GM12878 (cell line): ENCODE measurements around the gene KDM2A. TPM values are rescaled to one million over a fixed set of nuclear protein-coding genes. Genes with fewer than 3 reads are reported as not detected.

Source experiments
- ATAC-seq: fragments of 200-7000 bp; cut with Tn5 transposase; 3 replicates; pipeline ENCODE4 v1.9.1; 2020; ENCODE audit warnings: mild to moderate bottlenecking, moderate library complexity
- BruUV-seq: library from RNA; stranded (reverse); fragments of 400-500 nt; replicated peaks from 2 replicates; lab custom pipeline; 2021; lab: Mats Ljungman, UMichigan
- CTCF ChIA-PET: fragments of 300-600 bp; sonication (Branson Sonifier 250); formaldehyde crosslinking; extraction: SDS; loops from one replicate; lab custom pipeline; 2021; ENCODE audit warnings: inconsistent platforms; lab: Yijun Ruan, JAX
- POLR2A ChIA-PET: fragments of 350-600 bp; formaldehyde crosslinking; extraction: SDS; loops from one replicate; lab custom pipeline; 2021; ENCODE audit warnings: inconsistent platforms; lab: Charles Lee
- RAD21 ChIA-PET: fragments of 300-600 bp; sonication (Branson Sonifier 250); formaldehyde crosslinking; loops from one replicate; lab custom pipeline; 2023; ENCODE audit warnings: antibody characterized with exemption; ENCODE audit not compliant: unreplicated experiment; lab: Charles Lee
- SMC1A ChIA-PET: fragments of 300-600 bp; sonication (Branson Sonifier 250); formaldehyde crosslinking; loops from one replicate; lab custom pipeline; 2023; ENCODE audit not compliant: unreplicated experiment, uncharacterized antibody; lab: Charles Lee
- DNase-seq: peaks from one replicate; pipeline ENCODE4 v3.0.0-alpha.2; 2011; ENCODE audit warnings: low read depth, low spot score
- FAIRE-seq: peaks from 3 replicates; lab custom pipeline; 2011; peaks lifted over from hg19 to GRCh38; lab: Jason Lieb, UNC
- H2AFZ ChIP-seq: 2 replicates; pipeline ENCODE4 v1.6.0; 2011; ENCODE audit warnings: low read depth, low read length, control low read depth; ENCODE audit not compliant: control insufficient read depth
- H3K27ac ChIP-seq: 2 replicates; pipeline ENCODE4 v1.5.1; 2011; ENCODE audit warnings: control low read depth; ENCODE audit not compliant: control insufficient read depth, insufficient read depth
- H3K27me3 ChIP-seq, 2 experiments: replicated peaks in 1 of 2; 2 replicates each; pipeline versions ENCODE4 v1.6.0 to v1.6.1; 2011; ENCODE audit warnings: low read length in 1 of 2; ENCODE audit not compliant: control insufficient read depth in 2 of 2, insufficient read depth in 2 of 2
- H3K36me3 ChIP-seq, 2 experiments: 2 replicates each; pipeline ENCODE4 v1.5.1; 2011; ENCODE audit warnings: low read length in 1 of 2; ENCODE audit not compliant: control insufficient read depth in 2 of 2, insufficient read depth in 2 of 2
- H3K4me1 ChIP-seq: 2 replicates; pipeline ENCODE4 v1.6.1; 2011; ENCODE audit warnings: mild to moderate bottlenecking, low read length, moderate library complexity, mixed read lengths; ENCODE audit not compliant: control insufficient read depth, insufficient read depth
- H3K4me2 ChIP-seq: 2 replicates; pipeline ENCODE4 v1.6.0; 2011; ENCODE audit warnings: control low read depth; ENCODE audit not compliant: control insufficient read depth, insufficient read depth
- H3K4me3 ChIP-seq: fragments of 200-600 bp; sonication (generic); 2 replicates; pipeline ENCODE4 v1.5.1; 2016
- H3K79me2 ChIP-seq: 2 replicates; pipeline ENCODE4 v1.6.0; 2011; ENCODE audit warnings: low read length; ENCODE audit not compliant: control insufficient read depth, insufficient read depth
- H3K9ac ChIP-seq: 2 replicates; pipeline ENCODE4 v1.8.0; 2011; ENCODE audit warnings: low read length, control low read depth, mixed read lengths; ENCODE audit not compliant: control insufficient read depth, insufficient read depth
- H3K9me3 ChIP-seq: replicated peaks from 3 replicates; pipeline ENCODE4 v1.5.1; 2011; ENCODE audit warnings: mild to moderate bottlenecking, low read length; ENCODE audit not compliant: control insufficient read depth, insufficient read depth
- H4K20me1 ChIP-seq: 2 replicates; pipeline ENCODE4 v1.6.0; 2011; ENCODE audit not compliant: control insufficient read depth, insufficient read depth
- ATF2 ChIP-seq: IDR thresholded peaks from 2 replicates; pipeline ENCODE4 v1.6.1; 2012; ENCODE audit warnings: low read length, inconsistent platforms
- CREB1 ChIP-seq: IDR thresholded peaks from 2 replicates; pipeline ENCODE4 v1.6.1; 2012; ENCODE audit warnings: low read depth, mild to moderate bottlenecking, inconsistent platforms
- EP300 ChIP-seq, 2 experiments: fragments of 150-350 bp in 1 of 2; IDR thresholded peaks; 2 replicates each; pipeline ENCODE4 v1.6.1; 2011 to 2012; ENCODE audit warnings: low read depth in 2 of 2, low read length in 2 of 2, borderline replicate concordance in 1 of 2, improper control_type of control experiment in 1 of 2, inconsistent platforms in 1 of 2; ENCODE audit not compliant: control insufficient read depth in 1 of 2
- NR2F1 ChIP-seq: fragments of 450-650 bp; conservative IDR thresholded peaks from 2 replicates; pipeline ENCODE4 v1.6.1; 2017; ENCODE audit warnings: mild to moderate bottlenecking
- SMC3 ChIP-seq: IDR thresholded peaks from 2 replicates; pipeline ENCODE4 v1.6.1; 2011; ENCODE audit warnings: low read length, improper control_type of control experiment, borderline replicate concordance
- TAF1 ChIP-seq: IDR thresholded peaks from 2 replicates; pipeline ENCODE4 v1.6.1; 2011; ENCODE audit warnings: mild to moderate bottlenecking, low read depth, low read length, borderline replicate concordance
- TCF3 ChIP-seq: IDR thresholded peaks from 2 replicates; pipeline ENCODE4 v1.6.1; 2012; ENCODE audit warnings: low read depth, mild to moderate bottlenecking, low read length, borderline replicate concordance; ENCODE audit not compliant: insufficient read depth
- WGBS: methylation state at CpG from one replicate; pipeline ENCODE4 v1.1.6; 2016; ENCODE audit warnings: low lambda C conversion rate; ENCODE audit not compliant: insufficient replicate concordance, insufficient coverage; ENCODE audit errors: missing lambda C conversion rate; 5-methylcytosine and 5-hydroxymethylcytosine counted together
- in situ Hi-C: fragments of 300-500 bp; cut with MboI; formaldehyde crosslinking; loops from 9 replicates; pipeline ENCODE4 v1.14.3; 2018; ENCODE audit warnings: mixed read lengths
- intact Hi-C: fragments of 100-400 bp; cut with micrococcal nuclease; formaldehyde crosslinking; loops from one replicate; pipeline ENCODE4 v1.14.2; 2022; ENCODE audit not compliant: unreplicated experiment
- polyA plus RNA-seq, 11 experiments: library from polyadenylated mRNA; depleted of rRNA in 4 of 11; unstranded in 6 of 11; stranded (reverse) in 5 of 11; fragments of >200 nt; fragmentation: Nextera tagmentation in 4 of 11; fragmentation: Illumina TruSeq in 1 of 11; extraction: Ambion mirVana in 4 of 11; extraction: Trizol in 1 of 11; gene quantifications; 1 replicate in 1 of 11; 2 replicates in 10 of 11; pipeline versions ENCODE4 v1.2.1 to v1.2.3, GENCODE V29; 2011 to 2016; ENCODE audit warnings: inconsistent platforms in 2 of 11, missing spikeins in 2 of 11, low read depth in 1 of 11
- total RNA-seq, 4 experiments: library from RNA; depleted of rRNA in 3 of 4; stranded (reverse); fragments of >200 nt in 3 of 4; fragmentation: Illumina TruSeq in 1 of 4; extraction: Trizol in 1 of 4; gene quantifications; 2 replicates each; pipeline versions ENCODE4 v1.2.1 to v1.2.3, GENCODE V29; 2013 to 2021

Gene KDM2A
- total and polyA plus RNA-seq, 10 of the 15 experiments (the other 5 are each of a cell fraction or from before 2014, with no cell fraction given): 10.5 to 69.3 (median 41.6) TPM

- Histone ChIP-seq H2AFZ (no peak overlapping the region), H3K4me2 (no peak overlapping the region), H3K27ac (no peak overlapping the region), H3K36me3 (peaks cover 6 to 21% of the 10 kb centered on the region in 2 experiments), H3K27me3 (no peaks in the 10 kb centered on the region), H3K9me3 (no peaks in the 10 kb centered on the region), H3K4me1 (no peaks in the 10 kb centered on the region), H4K20me1 (no peaks in the 10 kb centered on the region), H3K4me3 (no peak overlapping the region), H3K79me2 (peaks cover 44% of the 10 kb centered on the region), H3K9ac (no peak overlapping the region)
- ChIA-PET RAD21 (interaction anchor here (0.9 kb wide), 1 partner anchor 11 kb away, joined by 3 read pairs; no protein-coding TSS in a partner anchor), CTCF (interaction anchor here (0.7 to 2.0 kb wide), 3 partner anchors 11 to 72 kb away, joined by 3 to 7 read pairs (median 3); no protein-coding TSS in a partner anchor), POLR2A (interaction anchor here (0.6 kb wide), 1 partner anchor 37 kb away, joined by 3 read pairs; no protein-coding TSS in a partner anchor), SMC1A (interaction anchor here (0.8 to 1.1 kb wide), 3 partner anchors 11 to 79 kb away, joined by 3 to 4 read pairs (median 4); no protein-coding TSS in a partner anchor)
- no peak for ATAC-seq
- FAIRE-seq: no peak
- BruUV-seq: no TSS peak
- TF ChIP-seq ATF2 (no peak), CREB1 (no peak), SMC3 (no peak), NR2F1 (no peak), TAF1 (no peak)
- WGBS: 73% methylated on average over 4 of the region's 4 CpGs
- intact Hi-C loops: no loop called here
- no peak for DNase-seq
- in situ Hi-C loops: no loop called here
Measured at GRCh38 chr11:67153971-67154370, 34.9 kb downstream of the KDM2A start.

- no peaks in the 10 kb centered on the region for H3K4me1 ChIP-seq
- ChIA-PET POLR2A (interaction anchor here (0.6 kb wide), 1 partner anchor 44 kb away, joined by 3 read pairs; no protein-coding TSS in a partner anchor), CTCF (no interaction called here), RAD21 (no interaction called here), SMC1A (interaction anchor here (0.7 kb wide), 1 partner anchor 33 kb away, joined by 3 read pairs; no protein-coding TSS in a partner anchor)
- intact Hi-C loops: no loop called here
- no peak overlapping the region for H2AFZ ChIP-seq
- peaks cover 6 to 21% of the 10 kb centered on the region in 2 experiments for H3K36me3 ChIP-seq
- no peak overlapping the region for H3K9ac ChIP-seq
- no peak for FAIRE-seq
- WGBS: 97% methylated on average over 2 of the region's 2 CpGs
- H3K27ac ChIP-seq: no peak overlapping the region
- DNase-seq: no peak
- no peaks in the 10 kb centered on the region for H4K20me1 ChIP-seq
- ATAC-seq: no peak
- no peak for TF ChIP-seq TCF3
- TF ChIP-seq EP300 (IDR thresholded peaks at IDR 0.05; ENCODE audit: borderline replicate concordance in 1 of 2, control insufficient read depth in 1 of 2, low read depth in 2 of 2, low read length in 2 of 2): no peak
- TF ChIP-seq, all 136 proteins: peak for 0
- H3K27me3 ChIP-seq: no peaks in the 10 kb centered on the region
- peaks cover 45% of the 10 kb centered on the region for H3K79me2 ChIP-seq
- no peaks in the 10 kb centered on the region for H3K9me3 ChIP-seq
- H3K4me3 ChIP-seq: no peak overlapping the region
- H3K4me2 ChIP-seq: no peak overlapping the region
- in situ Hi-C loops: no loop called here
- no TSS peak for BruUV-seq
Measured at GRCh38 chr11:67154726-67155125, 35.7 kb downstream of the KDM2A start.
